K562 (cell line): Measurements from ENCODE around the gene CD52. TPM values are rescaled to one million over a fixed set of nuclear protein-coding genes. Genes with fewer than 3 reads are reported as not detected.

Experiments used
- ATAC-seq: fragments of 200-7000 bp; cut with Tn5 transposase; 3 replicates; pipeline ENCODE4 v1.9.1; 2020; ENCODE audit warnings: moderate library complexity
- BruUV-seq: library from RNA; stranded (reverse); fragments of 400-500 nt; replicated peaks from 2 replicates; lab custom pipeline; 2021; lab: Mats Ljungman, UMichigan
- CTCF ChIA-PET: fragments of 300-600 bp; formaldehyde crosslinking; extraction: SDS; loops from one replicate; lab custom pipeline; 2021; ENCODE audit warnings: low intra/inter-chr PET ratio; lab: Yijun Ruan, JAX
- POLR2A ChIA-PET: fragments of 300-600, 350-650 bp; sonication (Branson Sonifier 250); formaldehyde crosslinking; extraction: SDS; loops from one replicate; lab custom pipeline; 2021; ENCODE audit warnings: antibody characterized with exemption, inconsistent platforms; lab: Yijun Ruan, JAX
- DNase-seq, 4 experiments: peaks; one replicate each; pipeline versions ENCODE4 v3.0.0 to v3.0.0-alpha.2; 2011 to 2018; ENCODE audit warnings: low spot score in 3 of 4, mixed read lengths in 3 of 4; ENCODE audit errors: extremely low read depth in 1 of 4
- FAIRE-seq: peaks from 2 replicates; lab custom pipeline; 2011; peaks lifted over from hg19 to GRCh38; lab: Jason Lieb, UNC
- H2AFZ ChIP-seq: 2 replicates; pipeline ENCODE4 v1.6.0; 2011; ENCODE audit warnings: low read depth, low read length, control low read depth, inconsistent platforms
- H3K27ac ChIP-seq: fragments of 200-600 bp; 3 replicates; pipeline ENCODE4 v1.8.0; 2011; ENCODE audit warnings: low read depth, mild to moderate bottlenecking, control low read depth, inconsistent platforms, low read length, moderate library complexity, mixed read lengths; ENCODE audit errors: extremely low read depth
- H3K27me3 ChIP-seq, 2 experiments: fragments of 300-600 bp in 1 of 2; 2 replicates in 1 of 2; 3 replicates in 1 of 2; pipeline versions ENCODE4 v1.6.0 to v1.8.0; 2011; ENCODE audit warnings: inconsistent platforms in 2 of 2, low read length in 2 of 2, mild to moderate bottlenecking in 1 of 2, mixed read lengths in 1 of 2, moderate library complexity in 1 of 2; ENCODE audit not compliant: control insufficient read depth in 2 of 2, insufficient read depth in 2 of 2
- H3K36me3 ChIP-seq: fragments of 300-600 bp; 3 replicates; pipeline ENCODE4 v1.8.0; 2011; ENCODE audit warnings: mild to moderate bottlenecking, low read length, inconsistent platforms; ENCODE audit not compliant: control insufficient read depth, insufficient read depth
- H3K4me1 ChIP-seq, 2 experiments: fragments of 200-600 bp in 1 of 2; replicated peaks in 1 of 2; 2 replicates in 1 of 2; 3 replicates in 1 of 2; pipeline versions ENCODE4 v1.5.1 to v1.8.0; 2011; ENCODE audit warnings: inconsistent platforms in 2 of 2, low read length in 2 of 2, mild to moderate bottlenecking in 1 of 2, mixed read lengths in 1 of 2, moderate library complexity in 1 of 2; ENCODE audit not compliant: control insufficient read depth in 2 of 2, insufficient read depth in 2 of 2
- H3K4me2 ChIP-seq: 2 replicates; pipeline ENCODE4 v1.6.1; 2011; ENCODE audit warnings: low read length, control low read depth, inconsistent platforms, mixed read lengths; ENCODE audit not compliant: insufficient read depth
- H3K4me3 ChIP-seq: fragments of 200-600 bp; sonication (generic), shearing (Covaris generic); 2 replicates; pipeline ENCODE4 v1.5.1; 2016; ENCODE audit warnings: control low read depth, inconsistent platforms
- H3K79me2 ChIP-seq: fragments of 200-600 bp; 3 replicates; pipeline ENCODE4 v1.8.0; 2011; ENCODE audit warnings: low read length, inconsistent platforms; ENCODE audit not compliant: control insufficient read depth, insufficient read depth
- H3K9ac ChIP-seq, 2 experiments: 2 replicates each; pipeline versions ENCODE4 v1.6.0 to v1.6.1; 2011; ENCODE audit warnings: low read depth in 2 of 2, low read length in 2 of 2, control low read depth in 1 of 2, inconsistent platforms in 1 of 2, mild to moderate bottlenecking in 1 of 2, mixed read lengths in 1 of 2; ENCODE audit not compliant: insufficient read depth in 1 of 2
- H3K9me1 ChIP-seq: one replicate; pipeline ENCODE4 v1.6.0; 2011; ENCODE audit warnings: inconsistent platforms, mild to moderate bottlenecking, low read length, moderate library complexity; ENCODE audit not compliant: control insufficient read depth, insufficient read depth
- H3K9me3 ChIP-seq: replicated peaks from 2 replicates; pipeline ENCODE4 v1.5.1; 2011; ENCODE audit warnings: low read depth, low read length, inconsistent platforms; ENCODE audit not compliant: control insufficient read depth, insufficient read depth
- H4K20me1 ChIP-seq: replicated peaks from 2 replicates; pipeline ENCODE4 v1.6.1; 2011; ENCODE audit warnings: low read length, inconsistent platforms, mixed read lengths; ENCODE audit not compliant: control insufficient read depth, insufficient read depth
- CBX8 ChIP-seq: fragments of 200-600 bp; sonication (generic); IDR thresholded peaks from 2 replicates; pipeline ENCODE4 v1.6.1; 2012; ENCODE audit warnings: borderline replicate concordance, mixed run types, low read depth, mild to moderate bottlenecking, moderate library complexity, mixed read lengths, low read length, control low read depth, inconsistent platforms; ENCODE audit not compliant: poor library complexity, severe bottlenecking; ENCODE audit errors: extremely low read depth
- PTTG1 ChIP-seq: fragments of 450-650 bp; IDR thresholded peaks from 2 replicates; pipeline ENCODE4 v1.6.1; 2016; ENCODE audit warnings: low read depth, mild to moderate bottlenecking, missing genetic modification characterization, missing compliant biosample characterization
- RFX5 ChIP-seq: IDR thresholded peaks from 2 replicates; pipeline ENCODE4 v1.6.1; 2011; ENCODE audit warnings: low read depth, mild to moderate bottlenecking, improper control_type of control experiment, low read length
- SLC30A9 ChIP-seq: fragments of 250-450 bp; sonication (Bioruptor Pico); IDR thresholded peaks from 2 replicates; pipeline ENCODE4 v1.8.0; 2022; ENCODE audit warnings: mild to moderate bottlenecking, moderate library complexity
- ZNF316 ChIP-seq: fragments of 450-650 bp; IDR thresholded peaks from 2 replicates; pipeline ENCODE4 v1.6.1; 2016
- ZSCAN32 ChIP-seq: fragments of 450-650 bp; formaldehyde crosslinking; IDR thresholded peaks from 2 replicates; pipeline ENCODE4 v1.4.0; 2020; ENCODE audit warnings: mild to moderate bottlenecking, moderate library complexity
- WGBS: fragments of 100-300 bp; shearing (Covaris generic); methylation state at CpG from one replicate; pipeline ENCODE4 v1.1.6; 2016; ENCODE audit warnings: low coverage, mixed read lengths; ENCODE audit not compliant: insufficient coverage; ENCODE audit errors: missing lambda C conversion rate; 5-methylcytosine and 5-hydroxymethylcytosine counted together
- in situ Hi-C: fragments of 300-500 bp; cut with MboI; formaldehyde crosslinking; loops from 4 replicates; pipeline ENCODE4 v1.15.0; 2018; ENCODE audit warnings: inconsistent platforms, mixed read lengths
- intact Hi-C: fragments of 100-400 bp; cut with micrococcal nuclease; formaldehyde crosslinking; loops from 2 replicates; pipeline ENCODE4 v1.14.2; 2022
- polyA plus RNA-seq, 8 experiments: library from polyadenylated mRNA; depleted of rRNA in 4 of 8; stranded (reverse) in 5 of 8; unstranded in 3 of 8; fragments of >200 nt; fragmentation: Nextera tagmentation in 2 of 8; fragmentation: Illumina TruSeq in 1 of 8; extraction: Ambion mirVana in 2 of 8; extraction: Trizol in 1 of 8; gene quantifications; 2 replicates each; pipeline versions ENCODE4 v1.2.1 to v1.2.3, GENCODE V29; 2011 to 2014; ENCODE audit warnings: inconsistent platforms in 1 of 8, missing spikeins in 1 of 8
- total RNA-seq, 7 experiments: library from RNA; depleted of rRNA in 6 of 7; stranded (reverse); fragments of >200 nt in 6 of 7; fragmentation: Illumina TruSeq in 2 of 7; extraction: Trizol in 2 of 7; gene quantifications; 2 replicates each; pipeline versions ENCODE4 v1.2.1 to v1.2.3, GENCODE V29; 2011 to 2021; ENCODE audit warnings: low replicate concordance in 1 of 7

Gene CD52
- total and polyA plus RNA-seq, 9 of the 15 experiments (the other 6 are each of a cell fraction or from before 2014, with no cell fraction given): 34.9 to 488 (median 173) TPM

- H3K4me3 ChIP-seq: no peak overlapping the region
- H4K20me1 ChIP-seq: no peaks in the 10 kb centered on the region
- intact Hi-C loops: no loop called here
- peak overlapping the region in 1 of 2 experiments; percentile 73; a peak in 2 of 4 replicates for H3K9ac ChIP-seq
- no peaks in the 10 kb centered on the region for H3K9me1 ChIP-seq
- no peaks in the 10 kb centered on the region for H3K9me3 ChIP-seq
- CTCF ChIA-PET: no interaction called here
- DNase-seq (no peak), FAIRE-seq (no peak), ATAC-seq (no peak)
- WGBS: 66% methylated on average over 12 of the region's 16 CpGs
- no TSS peak for BruUV-seq
- no peak overlapping the region for H3K4me2 ChIP-seq
- TF ChIP-seq ZSCAN32 (CRISPR knock-in tag) (no peak), PTTG1 (tag) (no peak), SLC30A9 (CRISPR knock-in tag) (no peak), CBX8 (no peak), ZNF316 (no peak), RFX5 (no peak)
- POLR2A ChIA-PET: interaction anchor here (0.5 to 2.1 kb wide), 5 partner anchors 11 to 29 kb away, joined by 3 to 5 read pairs (median 3); partner anchors contain the start of gene SH3BGRL3
- H3K79me2 ChIP-seq: no peaks in the 10 kb centered on the region
- H3K27ac ChIP-seq: no peak overlapping the region
- in situ Hi-C loops: no loop called here
- no peaks in the 10 kb centered on the region for H3K27me3 ChIP-seq
- no peak overlapping the region for H2AFZ ChIP-seq
- H3K36me3 ChIP-seq: peaks cover 28% of the 10 kb centered on the region; the same call in 1 of the 3 replicates
- peaks cover 5 to 35% of the 10 kb centered on the region in 2 experiments; a peak in 4 of 5 replicates for H3K4me1 ChIP-seq
Observed at GRCh38 chr1:26296340-26297056, 21.3 kb upstream of the CD52 start.
